BJ (cell line): Measurements from ENCODE around the gene DOCK8. TPM values are rescaled to one million over a fixed set of nuclear protein-coding genes. Genes with fewer than 3 reads are reported as not detected.
A peak's percentile ranks its signal among the peaks of the same experiment; 100 is the strongest.

Experiments
- CTCF ChIA-PET: fragments of 350-600 bp; formaldehyde crosslinking; extraction: SDS; loops from one replicate; lab custom pipeline; 2021; ENCODE audit warnings: antibody characterized with exemption, inconsistent platforms; lab: Yijun Ruan, JAX
- POLR2A ChIA-PET: fragments of 300-600 bp; sonication (Branson Sonifier 250); formaldehyde crosslinking; extraction: SDS; loops from one replicate; lab custom pipeline; 2021; ENCODE audit warnings: antibody characterized with exemption; lab: Charles Lee
- DNase-seq: peaks from one replicate; pipeline ENCODE4 v3.0.0-alpha.2; 2011; ENCODE audit warnings: low read depth
- H3K27me3 ChIP-seq: 2 replicates; pipeline ENCODE4 v1.6.0; 2011; ENCODE audit warnings: low read length; ENCODE audit not compliant: control insufficient read depth, insufficient read depth
- H3K36me3 ChIP-seq: 2 replicates; pipeline ENCODE4 v1.5.1; 2011; ENCODE audit warnings: low read length; ENCODE audit not compliant: control insufficient read depth, insufficient read depth
- H3K4me3 ChIP-seq: 2 replicates; pipeline ENCODE4 v1.5.1; 2011; ENCODE audit warnings: low read depth, mild to moderate bottlenecking, control low read depth, low read length
- polyA plus RNA-seq: library from polyadenylated mRNA; depleted of rRNA; stranded (reverse); fragments of >200 nt; gene quantifications from 2 replicates; pipeline ENCODE4 v1.2.3, GENCODE V29; 2011
- TF ChIP-seq, protein P1 (sequence below): IDR thresholded peaks from 2 replicates; pipeline ENCODE4 v1.5.1; 2011; ENCODE audit warnings: low read depth, mild to moderate bottlenecking, control low read depth, inconsistent platforms, low read length, moderate library complexity; ENCODE audit not compliant: insufficient read depth

Gene DOCK8
- polyA plus RNA-seq, 1 experiment: 0.07 TPM

DNA sequence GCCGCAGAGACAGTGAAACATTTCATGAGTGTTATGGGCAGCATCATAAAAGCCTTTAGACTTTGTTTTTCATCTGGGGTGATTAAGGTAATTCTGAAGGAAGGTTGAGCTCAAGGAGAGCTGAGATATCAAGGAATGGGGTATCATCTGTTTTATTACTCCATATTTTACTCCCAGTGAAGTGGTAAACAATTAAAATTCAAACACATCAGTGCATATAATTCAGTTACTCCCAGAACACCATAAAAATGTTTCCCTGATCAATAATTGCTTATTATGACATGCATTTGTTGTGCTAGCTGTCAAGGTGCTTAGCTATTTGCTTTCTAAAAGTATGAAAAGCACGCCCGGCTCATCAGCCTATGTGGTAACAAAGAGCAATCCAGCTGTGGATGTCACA is 81.7 kb downstream of the DOCK8 start:
- no peak overlapping the region for H3K4me3 ChIP-seq
- POLR2A ChIA-PET: no interaction called here
- CTCF ChIA-PET: interaction anchor here (1.2 kb wide), 1 partner anchor 23 kb away, joined by 3 read pairs; no protein-coding TSS in a partner anchor
- TF ChIP-seq, protein P1, sequence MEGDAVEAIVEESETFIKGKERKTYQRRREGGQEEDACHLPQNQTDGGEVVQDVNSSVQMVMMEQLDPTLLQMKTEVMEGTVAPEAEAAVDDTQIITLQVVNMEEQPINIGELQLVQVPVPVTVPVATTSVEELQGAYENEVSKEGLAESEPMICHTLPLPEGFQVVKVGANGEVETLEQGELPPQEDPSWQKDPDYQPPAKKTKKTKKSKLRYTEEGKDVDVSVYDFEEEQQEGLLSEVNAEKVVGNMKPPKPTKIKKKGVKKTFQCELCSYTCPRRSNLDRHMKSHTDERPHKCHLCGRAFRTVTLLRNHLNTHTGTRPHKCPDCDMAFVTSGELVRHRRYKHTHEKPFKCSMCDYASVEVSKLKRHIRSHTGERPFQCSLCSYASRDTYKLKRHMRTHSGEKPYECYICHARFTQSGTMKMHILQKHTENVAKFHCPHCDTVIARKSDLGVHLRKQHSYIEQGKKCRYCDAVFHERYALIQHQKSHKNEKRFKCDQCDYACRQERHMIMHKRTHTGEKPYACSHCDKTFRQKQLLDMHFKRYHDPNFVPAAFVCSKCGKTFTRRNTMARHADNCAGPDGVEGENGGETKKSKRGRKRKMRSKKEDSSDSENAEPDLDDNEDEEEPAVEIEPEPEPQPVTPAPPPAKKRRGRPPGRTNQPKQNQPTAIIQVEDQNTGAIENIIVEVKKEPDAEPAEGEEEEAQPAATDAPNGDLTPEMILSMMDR: no peak
- DNase-seq: no peak
- no peaks in the 10 kb centered on the region for H3K36me3 ChIP-seq
- no peaks in the 10 kb centered on the region for H3K27me3 ChIP-seq

DNA sequence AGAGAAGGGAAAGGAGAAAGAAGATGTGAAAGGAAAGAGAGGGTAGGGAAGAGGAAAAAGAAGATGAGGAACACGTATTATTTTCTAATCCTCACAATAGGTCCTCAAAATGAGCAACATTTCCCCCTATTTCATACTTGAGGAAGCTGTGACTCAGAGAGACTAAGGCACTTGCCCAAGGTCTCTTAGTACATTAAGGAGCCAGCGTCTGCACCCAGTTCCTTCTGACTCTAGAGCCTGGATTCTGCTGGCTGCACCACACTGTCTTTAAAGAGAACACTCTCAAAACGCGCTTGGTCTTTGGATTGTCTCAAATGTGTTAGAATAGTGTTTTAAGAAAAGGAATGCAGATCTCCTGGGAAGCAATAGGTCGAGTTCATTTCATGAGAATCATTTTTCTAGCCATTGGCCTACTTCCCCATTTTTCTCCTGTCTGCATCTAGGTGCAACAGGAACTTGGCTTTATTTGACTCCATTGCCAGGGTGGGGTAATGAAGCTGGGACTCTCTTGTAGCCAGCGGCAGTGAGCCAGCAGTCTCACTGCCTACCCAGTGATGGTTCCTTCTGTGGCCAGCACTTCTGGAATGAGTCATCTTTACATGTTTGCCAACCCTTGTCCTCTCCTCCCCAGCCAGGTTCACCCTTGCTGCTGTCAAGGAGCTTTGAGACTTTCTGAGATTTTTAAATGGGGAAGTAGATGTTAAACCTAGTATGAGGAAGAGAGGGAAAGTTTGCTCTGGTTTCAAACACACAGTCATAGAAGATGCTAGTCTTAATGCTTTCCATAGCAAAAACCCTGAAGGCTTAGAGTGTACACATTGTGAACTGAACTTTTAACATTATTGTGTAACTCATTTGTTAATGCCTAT is 82.7 kb downstream of the DOCK8 start:
- no peaks in the 10 kb centered on the region for H3K27me3 ChIP-seq
- ChIA-PET POLR2A (no interaction called here), CTCF (interaction anchor here (1.1 kb wide), 1 partner anchor 10 kb away, joined by 4 read pairs; no protein-coding TSS in a partner anchor)
- no peaks in the 10 kb centered on the region for H3K36me3 ChIP-seq
- no peak overlapping the region for H3K4me3 ChIP-seq
- DNase-seq: no peak
- TF ChIP-seq, protein P1: no peak

DNA sequence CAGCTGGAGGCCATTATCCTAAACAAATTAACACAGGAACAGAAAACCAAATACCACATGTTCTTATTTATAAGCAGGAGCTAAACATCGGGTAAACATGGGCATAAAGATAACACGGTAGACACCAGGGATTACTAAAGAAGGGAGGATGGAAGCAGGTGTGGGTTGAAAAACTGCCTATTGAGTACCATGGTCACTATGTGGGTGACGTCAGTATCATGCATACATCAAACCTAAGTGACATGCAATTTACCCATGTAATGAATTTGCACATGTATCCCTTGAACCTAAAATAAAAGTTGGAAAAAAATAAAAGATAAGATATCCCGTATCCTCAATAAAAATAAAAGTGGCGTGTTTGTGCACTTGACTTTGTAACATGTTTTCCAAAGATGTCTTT is 88.8 kb downstream of the DOCK8 start:
- no peak overlapping the region for H3K4me3 ChIP-seq
- TF ChIP-seq, protein P1: no peak
- CTCF ChIA-PET: no interaction called here
- no peaks in the 10 kb centered on the region for H3K27me3 ChIP-seq
- no peaks in the 10 kb centered on the region for H3K36me3 ChIP-seq
- no peak for DNase-seq
- POLR2A ChIA-PET: no interaction called here

DNA sequence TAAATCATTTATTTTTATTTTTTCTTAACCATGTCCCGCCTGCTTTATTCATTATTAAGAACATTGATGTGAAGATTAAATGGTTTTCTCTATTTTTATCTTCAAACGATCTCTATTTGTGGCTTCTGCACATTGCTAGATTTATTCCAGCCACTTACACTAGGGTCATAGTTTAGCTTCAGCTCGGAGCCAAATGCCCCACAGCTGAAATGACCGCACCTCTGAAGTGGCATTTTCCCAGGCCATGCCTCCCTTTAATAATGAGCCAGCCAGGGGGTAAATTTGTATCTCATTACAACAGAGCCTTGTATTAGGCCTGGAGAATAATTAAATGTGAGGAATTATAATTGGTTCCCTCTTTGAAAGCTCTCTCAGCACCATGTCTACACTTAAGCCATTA is 89.4 kb downstream of the DOCK8 start:
- TF ChIP-seq, protein P1: no peak
- ChIA-PET POLR2A (no interaction called here), CTCF (no interaction called here)
- Histone ChIP-seq H3K4me3 (no peak overlapping the region), H3K27me3 (no peaks in the 10 kb centered on the region), H3K36me3 (no peaks in the 10 kb centered on the region)
- no peak for DNase-seq

DNA sequence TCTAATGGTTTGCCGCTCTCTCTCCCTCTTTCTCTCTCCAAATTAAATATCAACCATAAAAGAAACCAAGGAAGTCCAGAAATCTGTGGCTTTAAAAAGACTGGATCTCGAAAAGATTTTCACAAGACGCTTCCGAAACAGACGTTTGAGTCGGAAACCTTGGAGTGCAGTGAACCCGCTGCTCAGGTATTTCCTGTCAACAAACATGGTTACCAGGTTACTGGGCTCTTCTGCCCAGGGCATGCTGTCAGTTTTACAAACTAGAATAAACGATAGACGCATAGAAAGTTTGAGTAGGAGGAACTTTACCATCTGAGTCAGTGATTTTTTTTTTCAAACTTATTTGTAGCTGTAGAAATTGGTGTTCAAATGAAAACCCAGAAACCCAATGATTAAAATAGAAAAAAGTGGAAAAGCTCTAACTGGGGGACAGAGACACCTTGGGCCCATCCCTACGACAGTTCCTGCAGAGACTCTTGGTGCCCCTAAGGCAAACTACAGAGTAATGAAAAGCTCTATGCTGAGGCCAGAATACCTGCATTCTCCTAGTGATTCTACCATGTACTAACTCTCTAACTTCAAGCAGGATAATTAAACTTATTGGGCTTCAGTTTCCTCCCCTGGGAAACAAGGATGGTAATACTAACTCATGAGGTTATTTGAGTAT is 90.0 kb downstream of the DOCK8 start:
- Histone ChIP-seq H3K36me3 (no peaks in the 10 kb centered on the region), H3K4me3 (no peak overlapping the region), H3K27me3 (no peaks in the 10 kb centered on the region)
- TF ChIP-seq, protein P1: no peak
- CTCF ChIA-PET: no interaction called here
- peak; percentile 4 for DNase-seq
- POLR2A ChIA-PET: no interaction called here
